Gastrocnemius medialis (tissue), 4 donors: Measurements from ENCODE around the gene HSD11B1L. TPM values are rescaled to one million over a fixed set of nuclear protein-coding genes. Genes with fewer than 3 reads are reported as not detected.

Experiments
- ATAC-seq, 2 donors: fragments of 150-250 bp; one replicate each; pipeline ENCODE4 v1.9.1; 2016
- DNase-seq, 2 donors: peaks; one replicate each; pipeline ENCODE4 v3.0.0-alpha.2; 2019
- H3K27ac ChIP-seq, 4 donors: fragments of 200-600 bp; sonication (generic); 1 replicate in 1 of 4; 2 replicates in 3 of 4; pipeline ENCODE4 v1.5.1; 2016 to 2018; ENCODE audit warnings: mild to moderate bottlenecking in 2 of 4, moderate library complexity in 1 of 4
- H3K27me3 ChIP-seq, 3 donors: fragments of 200-600 bp; sonication (generic) in 2 of 3; 1 replicate in 1 of 3; 2 replicates in 2 of 3; pipeline versions ENCODE4 v1.5.1 to v1.6.0; 2016 to 2019; ENCODE audit warnings: mild to moderate bottlenecking in 1 of 3, moderate library complexity in 1 of 3
- H3K36me3 ChIP-seq, 2 donors: fragments of 200-600 bp; sonication (generic) in 1 of 2; one replicate each; pipeline ENCODE4 v1.5.1; 2017 to 2018
- H3K4me1 ChIP-seq, 2 donors: fragments of 200-600 bp; sonication (generic) in 1 of 2; one replicate each; pipeline ENCODE4 v1.5.1; 2016 to 2017; ENCODE audit warnings: mild to moderate bottlenecking in 2 of 2
- H3K4me3 ChIP-seq, 4 donors: fragments of 200-600 bp; sonication (generic) in 3 of 4; 1 replicate in 1 of 4; 2 replicates in 3 of 4; pipeline ENCODE4 v1.5.1; 2016 to 2019; ENCODE audit warnings: mild to moderate bottlenecking in 2 of 4
- H3K9me3 ChIP-seq, 3 donors: fragments of 200-600 bp; sonication (generic) in 2 of 3; 1 replicate in 1 of 3; 2 replicates in 2 of 3; pipeline ENCODE4 v1.5.1; 2016 to 2019
- POLR2A ChIP-seq, 2 donors: fragments of 450-650 bp; IDR thresholded peaks; one replicate each; pipeline ENCODE4 v1.6.1; 2017; ENCODE audit warnings: antibody characterized with exemption in 2 of 2, mild to moderate bottlenecking in 2 of 2, moderate library complexity in 2 of 2
- in situ Hi-C, 4 donors: fragments of 200-750 bp; cut with MboI; loops; one replicate each; pipeline versions ENCODE4 v1.15.0 to v1.8.0; 2017; ENCODE audit warnings: low sequenced_read_pairs in 4 of 4
- intact Hi-C: fragments of 100-400 bp; cut with DNase I; formaldehyde crosslinking; loops from one replicate; pipeline ENCODE4 v1.15.1; 2023; ENCODE audit warnings: low total_unique reads
- total RNA-seq, 4 donors: library from RNA; depleted of rRNA; stranded (reverse); fragments of >200 nt; gene quantifications; one replicate each; pipeline versions ENCODE4 v1.1.0 to v1.2.3, GENCODE V29; 2016
- TF ChIP-seq, protein P1 (sequence below), 5 experiments: fragments of 450-650 bp in 3 of 5; fragments of 200-600 bp in 2 of 5; sonication (generic) in 2 of 5; IDR thresholded peaks in 4 of 5; conservative IDR thresholded peaks in 1 of 5; 1 replicate in 4 of 5; 2 replicates in 1 of 5; pipeline ENCODE4 v1.5.1; 2016 to 2019; ENCODE audit warnings: antibody characterized with exemption in 5 of 5, mild to moderate bottlenecking in 3 of 5, moderate library complexity in 3 of 5

HSD11B1L gene
- total RNA-seq, 4 donors from 2014 or later = 5.8 to 33.2 (median 21.5) TPM

GRCh38 chr19:5664515-5664914 lies 16.3 kb upstream of the HSD11B1L start:
- intact Hi-C loops (no loop called here), in situ Hi-C loops (no loop called here)
- Histone ChIP-seq H3K27ac (peak overlapping the region; percentile 50 to 76 (median 68)), H3K9me3 (no peaks in the 10 kb centered on the region), H3K4me1 (peaks cover 0 to 9% of the 10 kb centered on the region in 2 donors), H3K4me3 (no peak overlapping the region), H3K27me3 (no peaks in the 10 kb centered on the region), H3K36me3 (peaks cover 3 to 100% of the 10 kb centered on the region in 2 donors)
- peak; percentile 76 to 89 for ATAC-seq
- DNase-seq = peak; percentile 60 to 67
- TF ChIP-seq POLR2A (IDR thresholded peaks at IDR 0.05) = no peak
- TF ChIP-seq, protein P1, sequence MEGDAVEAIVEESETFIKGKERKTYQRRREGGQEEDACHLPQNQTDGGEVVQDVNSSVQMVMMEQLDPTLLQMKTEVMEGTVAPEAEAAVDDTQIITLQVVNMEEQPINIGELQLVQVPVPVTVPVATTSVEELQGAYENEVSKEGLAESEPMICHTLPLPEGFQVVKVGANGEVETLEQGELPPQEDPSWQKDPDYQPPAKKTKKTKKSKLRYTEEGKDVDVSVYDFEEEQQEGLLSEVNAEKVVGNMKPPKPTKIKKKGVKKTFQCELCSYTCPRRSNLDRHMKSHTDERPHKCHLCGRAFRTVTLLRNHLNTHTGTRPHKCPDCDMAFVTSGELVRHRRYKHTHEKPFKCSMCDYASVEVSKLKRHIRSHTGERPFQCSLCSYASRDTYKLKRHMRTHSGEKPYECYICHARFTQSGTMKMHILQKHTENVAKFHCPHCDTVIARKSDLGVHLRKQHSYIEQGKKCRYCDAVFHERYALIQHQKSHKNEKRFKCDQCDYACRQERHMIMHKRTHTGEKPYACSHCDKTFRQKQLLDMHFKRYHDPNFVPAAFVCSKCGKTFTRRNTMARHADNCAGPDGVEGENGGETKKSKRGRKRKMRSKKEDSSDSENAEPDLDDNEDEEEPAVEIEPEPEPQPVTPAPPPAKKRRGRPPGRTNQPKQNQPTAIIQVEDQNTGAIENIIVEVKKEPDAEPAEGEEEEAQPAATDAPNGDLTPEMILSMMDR (IDR thresholded peaks at IDR 0.05 in 4 of 5, conservative IDR thresholded peaks at IDR 0.05 in 1 of 5) = no peak

DNA sequence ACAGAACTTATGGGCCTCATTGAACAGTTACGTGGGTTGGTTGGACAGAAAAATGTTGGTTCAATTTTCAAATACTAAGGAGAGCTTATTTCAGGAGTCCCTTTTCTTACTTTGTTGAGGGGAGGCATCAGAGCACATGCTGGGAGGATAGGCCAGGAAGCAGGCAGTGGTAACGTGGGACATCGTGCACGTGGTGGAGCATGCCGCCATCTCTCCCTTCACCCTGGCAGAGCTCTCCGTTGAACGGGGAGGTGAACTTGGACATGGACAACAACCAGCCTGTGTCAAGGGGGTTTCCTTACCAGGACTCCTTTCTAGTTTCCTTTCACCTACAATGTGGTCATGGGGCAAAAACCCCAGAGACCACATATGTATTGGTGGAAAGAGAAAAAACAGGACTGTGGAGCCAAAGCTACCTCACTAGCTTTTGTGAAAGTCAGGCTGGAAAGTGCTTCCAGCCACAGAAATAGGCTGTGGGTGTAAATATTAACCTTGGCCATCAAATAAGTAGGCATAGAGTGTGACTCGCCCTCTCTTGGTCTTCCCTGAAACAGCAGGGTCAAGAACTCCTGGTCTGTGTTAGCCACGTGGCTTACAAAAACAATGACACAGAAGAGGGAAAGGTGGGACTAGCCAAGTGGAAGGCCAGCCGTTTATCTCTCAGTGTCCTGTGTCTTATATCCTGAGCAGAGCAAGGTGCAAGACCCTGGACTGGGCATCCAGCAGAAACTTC lies 14.9 kb upstream of the HSD11B1L start:
- H3K27ac ChIP-seq = peak overlapping the region in 2 of 4 donors; percentile 49 to 76
- no peaks in the 10 kb centered on the region for H3K9me3 ChIP-seq
- H3K27me3 ChIP-seq = no peaks in the 10 kb centered on the region
- no peak for DNase-seq
- peaks cover 3 to 90% of the 10 kb centered on the region in 2 donors for H3K36me3 ChIP-seq
- no peak for ATAC-seq
- H3K4me1 ChIP-seq = peaks cover 0 to 9% of the 10 kb centered on the region in 2 donors
- in situ Hi-C loops = no loop called here
- TF ChIP-seq, protein P1 (IDR thresholded peaks at IDR 0.05 in 4 of 5, conservative IDR thresholded peaks at IDR 0.05 in 1 of 5) = no peak
- TF ChIP-seq POLR2A (IDR thresholded peaks at IDR 0.05) = no peak
- intact Hi-C loops = no loop called here
- no peak overlapping the region for H3K4me3 ChIP-seq

DNA sequence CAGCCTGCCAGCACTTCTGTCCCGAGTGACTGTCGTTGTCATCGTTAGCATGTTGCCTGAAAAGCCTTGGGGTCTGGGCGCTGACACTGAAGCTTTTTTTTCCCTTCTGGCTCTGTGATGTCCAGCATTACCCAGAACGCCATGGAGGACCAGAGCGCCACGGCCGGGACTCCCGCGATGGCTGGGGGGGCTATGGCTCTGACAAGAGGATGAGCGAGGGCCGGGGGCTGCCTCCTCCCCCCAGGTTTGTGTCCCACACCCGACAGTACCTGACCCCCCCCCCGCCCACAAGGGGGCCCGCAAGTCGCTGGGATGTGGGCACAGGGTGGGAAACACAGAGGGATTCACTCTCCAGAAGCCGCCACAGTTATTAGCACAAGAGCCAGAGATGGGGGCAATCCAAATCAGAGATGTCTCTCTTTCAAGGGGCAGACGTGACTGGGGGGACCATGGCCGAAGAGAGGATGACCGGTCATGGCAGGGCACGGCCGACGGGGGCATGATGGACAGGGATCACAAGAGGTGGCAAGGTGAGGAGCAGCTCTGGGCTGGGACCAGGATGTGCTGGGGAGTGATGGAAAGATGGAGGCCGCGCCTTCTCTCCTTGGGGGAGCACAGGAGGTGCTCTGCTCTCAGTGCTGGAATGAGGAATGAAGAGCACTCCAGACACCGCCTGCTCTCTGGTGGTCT lies 13.8 kb upstream of the HSD11B1L start:
- no peak for DNase-seq

GRCh38 chr19:5667751-5668271 lies 13.0 kb upstream of the HSD11B1L start:
- in situ Hi-C loops = no loop called here
- Histone ChIP-seq H3K9me3 (no peaks in the 10 kb centered on the region), H3K27ac (no peak overlapping the region), H3K36me3 (peaks cover 3 to 71% of the 10 kb centered on the region in 2 donors), H3K4me1 (peaks cover 0 to 9% of the 10 kb centered on the region in 2 donors), H3K27me3 (no peaks in the 10 kb centered on the region), H3K4me3 (no peak overlapping the region)
- ATAC-seq (no peak), DNase-seq (no peak)
- TF ChIP-seq POLR2A (IDR thresholded peaks at IDR 0.05) = no peak
- TF ChIP-seq, protein P1 (IDR thresholded peaks at IDR 0.05 in 4 of 5, conservative IDR thresholded peaks at IDR 0.05 in 1 of 5) = no peak
- intact Hi-C loops = no loop called here

More for the DNA sequence above, 13.8 kb upstream of the HSD11B1L start:
- no peak overlapping the region for H3K4me3 ChIP-seq
- ATAC-seq = no peak
- no peaks in the 10 kb centered on the region for H3K9me3 ChIP-seq
- in situ Hi-C loops = no loop called here
- H3K27ac ChIP-seq = no peak overlapping the region
- H3K27me3 ChIP-seq = no peaks in the 10 kb centered on the region
- intact Hi-C loops = no loop called here
- H3K36me3 ChIP-seq = peaks cover 3 to 79% of the 10 kb centered on the region in 2 donors
- peaks cover 0 to 9% of the 10 kb centered on the region in 2 donors for H3K4me1 ChIP-seq
- TF ChIP-seq, protein P1 (IDR thresholded peaks at IDR 0.05 in 4 of 5, conservative IDR thresholded peaks at IDR 0.05 in 1 of 5) = no peak
- TF ChIP-seq POLR2A (IDR thresholded peaks at IDR 0.05) = no peak
